ENCODE data around the gene IL6ST. TPM values are rescaled to one million over a fixed set of nuclear protein-coding genes. Genes with fewer than 3 reads are reported as not detected.
"Not testable (repeated sequence)": the region's sequence is repeated elsewhere in the genome, so short reads cannot be mapped to it uniquely, and the experiment has no call there.

The IL6ST gene
- total and polyA plus RNA-seq, 10 donors = 20.4 to 504 (median 266) TPM

DNA sequence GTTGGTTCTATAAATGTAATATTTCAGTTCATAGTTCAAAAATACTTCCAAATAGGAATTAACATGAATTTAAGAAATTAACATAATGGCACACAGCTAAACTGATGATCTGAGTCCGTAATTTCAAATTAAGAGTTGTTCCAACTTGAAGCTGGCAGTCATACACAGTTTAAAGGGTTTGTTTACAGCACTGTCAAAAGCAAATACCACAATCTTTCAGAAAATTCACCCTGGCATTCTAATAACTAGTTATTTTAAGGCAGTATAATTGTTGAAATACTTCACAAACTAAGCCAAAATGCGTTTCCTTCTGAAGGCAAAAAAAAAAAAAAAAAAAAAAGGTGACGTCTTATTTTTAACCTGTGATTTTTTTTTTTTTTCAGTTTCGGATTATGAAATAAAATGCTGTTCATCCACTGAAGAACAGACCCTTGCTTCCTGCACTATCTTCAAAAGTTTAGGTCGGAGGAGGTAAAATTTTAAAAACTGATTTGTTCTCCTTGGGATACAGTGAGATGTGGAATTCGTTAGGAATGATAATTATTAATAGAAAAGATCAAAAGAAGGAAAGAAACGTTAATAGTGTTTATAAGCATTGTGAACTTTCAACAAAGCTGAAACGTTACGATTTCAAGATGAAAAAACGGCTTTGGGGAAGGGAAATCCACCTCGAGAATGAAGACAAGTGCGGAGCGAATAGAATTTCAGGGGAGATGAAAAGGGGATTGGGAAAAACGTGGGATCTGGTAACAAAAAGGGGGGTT is 850 bp downstream of the IL6ST start:
- Histone ChIP-seq H3K9me3 (no peaks in the 10 kb centered on the region), H3K4me3 (peak overlapping the region; percentile 56 to 79 (median 69)), H3K27me3 (replicated peaks in 1 of 7) (no peaks in the 10 kb centered on the region), H3K27ac (peak overlapping the region; percentile 94 to 99 (median 97)), H3K4me1 (peaks cover 9 to 81% (median 58%) of the 10 kb centered on the region in 6 donors), H3K36me3 (no peaks in the 10 kb centered on the region)
- intact Hi-C loops (cut with DNase I; ENCODE audit: low total_unique reads) = no loop called here
- 1 to 3% (median 1%) methylated on average over 14 of the region's 14 CpGs for WGBS, 5 donors
- TF ChIP-seq POLR2AphosphoS5 (IDR thresholded peaks at IDR 0.05) (no peak), POLR2A (IDR thresholded peaks at IDR 0.05) (no peak)
- TF ChIP-seq, protein P1, sequence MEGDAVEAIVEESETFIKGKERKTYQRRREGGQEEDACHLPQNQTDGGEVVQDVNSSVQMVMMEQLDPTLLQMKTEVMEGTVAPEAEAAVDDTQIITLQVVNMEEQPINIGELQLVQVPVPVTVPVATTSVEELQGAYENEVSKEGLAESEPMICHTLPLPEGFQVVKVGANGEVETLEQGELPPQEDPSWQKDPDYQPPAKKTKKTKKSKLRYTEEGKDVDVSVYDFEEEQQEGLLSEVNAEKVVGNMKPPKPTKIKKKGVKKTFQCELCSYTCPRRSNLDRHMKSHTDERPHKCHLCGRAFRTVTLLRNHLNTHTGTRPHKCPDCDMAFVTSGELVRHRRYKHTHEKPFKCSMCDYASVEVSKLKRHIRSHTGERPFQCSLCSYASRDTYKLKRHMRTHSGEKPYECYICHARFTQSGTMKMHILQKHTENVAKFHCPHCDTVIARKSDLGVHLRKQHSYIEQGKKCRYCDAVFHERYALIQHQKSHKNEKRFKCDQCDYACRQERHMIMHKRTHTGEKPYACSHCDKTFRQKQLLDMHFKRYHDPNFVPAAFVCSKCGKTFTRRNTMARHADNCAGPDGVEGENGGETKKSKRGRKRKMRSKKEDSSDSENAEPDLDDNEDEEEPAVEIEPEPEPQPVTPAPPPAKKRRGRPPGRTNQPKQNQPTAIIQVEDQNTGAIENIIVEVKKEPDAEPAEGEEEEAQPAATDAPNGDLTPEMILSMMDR (IDR thresholded peaks at IDR 0.05 in 8 of 11, conservative IDR thresholded peaks at IDR 0.05 in 3 of 11) = no peak
- no peak for DNase-seq

DNA sequence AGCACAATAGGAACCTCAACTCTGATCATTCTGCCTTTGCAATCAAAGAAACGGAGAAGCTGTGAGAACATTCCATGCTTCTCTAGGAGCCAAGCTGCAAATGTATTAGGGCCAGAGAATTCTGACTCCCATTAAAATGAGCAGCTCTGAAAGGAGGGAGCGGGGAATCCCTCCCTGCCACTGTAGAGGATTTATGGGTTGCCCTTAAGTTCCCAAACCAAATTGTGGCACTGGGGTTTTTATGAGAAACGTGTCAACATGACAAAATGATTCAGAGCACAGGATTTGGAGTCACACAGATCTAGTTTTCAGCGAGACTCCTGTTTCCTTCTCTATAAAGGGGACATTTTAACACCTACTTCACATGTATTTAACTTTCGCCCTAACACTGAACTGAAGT is 1.8 kb downstream of the IL6ST start:
- Histone ChIP-seq H3K9me3 (no peaks in the 10 kb centered on the region), H3K36me3 (no peaks in the 10 kb centered on the region), H3K27ac (peak overlapping the region; percentile 94 to 99 (median 97)), H3K4me3 (peak overlapping the region; percentile 56 to 79 (median 69)), H3K27me3 (replicated peaks in 1 of 7) (no peaks in the 10 kb centered on the region), H3K4me1 (peaks cover 9 to 83% (median 62%) of the 10 kb centered on the region in 6 donors)
- DNase-seq = no peak
- intact Hi-C loops (cut with DNase I; ENCODE audit: low total_unique reads) = no loop called here
- no peak for TF ChIP-seq POLR2A (IDR thresholded peaks at IDR 0.05)
- TF ChIP-seq POLR2AphosphoS5 (IDR thresholded peaks at IDR 0.05) = peak in 1 of 3 donors; percentile 47
- whole genome bisulfite sequencing, 5 donors = 31 to 45% (median 41%) methylated on average over 5 of the region's 5 CpGs

- no peak for DNase-seq
- H3K4me1 ChIP-seq = peaks cover 9 to 84% (median 68%) of the 10 kb centered on the region in 6 donors
- H3K4me3 ChIP-seq = peak overlapping the region; percentile 56 to 79 (median 69)
- H3K36me3 ChIP-seq = peaks cover 0 to 5% (median 0%) of the 10 kb centered on the region in 6 donors
- no peaks in the 10 kb centered on the region for H3K9me3 ChIP-seq
- TF ChIP-seq, protein P1 (IDR thresholded peaks at IDR 0.05 in 8 of 11, conservative IDR thresholded peaks at IDR 0.05 in 3 of 11) = no peak
- TF ChIP-seq POLR2A (IDR thresholded peaks at IDR 0.05) = no peak
- no peak for TF ChIP-seq POLR2AphosphoS5 (IDR thresholded peaks at IDR 0.05)
- peak overlapping the region in 7 of 8 donors; percentile 94 to 99 (median 97) for H3K27ac ChIP-seq
- WGBS, 5 donors = 50 to 65% (median 58%) methylated on average over 5 of the region's 5 CpGs
- no peaks in the 10 kb centered on the region for H3K27me3 ChIP-seq (replicated peaks in 1 of 7)
- intact Hi-C loops (cut with DNase I; ENCODE audit: low total_unique reads) = no loop called here
These were observed 2.8 kb downstream of the IL6ST start for GRCh38 chr5:55991768-55992486.

GRCh38 chr5:55990895-55991294 is 3.9 kb downstream of the IL6ST start:
- H3K4me1 ChIP-seq = peaks cover 11 to 85% (median 59%) of the 10 kb centered on the region in 6 donors
- H3K27me3 ChIP-seq (replicated peaks in 1 of 7); intact Hi-C loops (cut with DNase I; ENCODE audit: low total_unique reads); DNase-seq; H3K9me3 ChIP-seq: not testable (repeated sequence)
- H3K4me3 ChIP-seq = peak overlapping the region in 4 of 8 donors; percentile 68 to 77 (median 70)
- H3K36me3 ChIP-seq = peaks cover 0 to 13% (median 0%) of the 10 kb centered on the region in 6 donors
- WGBS, 5 donors = 85 to 94% (median 88%) methylated on average over 3 to 4 of the region's 4 CpGs
- H3K27ac ChIP-seq = peak overlapping the region in 2 of 8 donors; percentile 94 to 96

- Histone ChIP-seq H3K4me3 (peak overlapping the region in 4 of 8 donors; percentile 9 to 77 (median 48)), H3K27me3 (replicated peaks in 1 of 7) (no peaks in the 10 kb centered on the region), H3K27ac (peak overlapping the region in 4 of 8 donors; percentile 10 to 94 (median 34)), H3K4me1 (peaks cover 11 to 90% (median 56%) of the 10 kb centered on the region in 6 donors), H3K9me3 (no peaks in the 10 kb centered on the region), H3K36me3 (peaks cover 0 to 13% (median 0%) of the 10 kb centered on the region in 6 donors)
- DNase-seq = no peak
- intact Hi-C loops (cut with DNase I; ENCODE audit: low total_unique reads) = no loop called here
- 72 to 77% (median 74%) methylated on average over 1 of the region's 1 CpG for WGBS, 5 donors
- TF ChIP-seq POLR2A (IDR thresholded peaks at IDR 0.05) = no peak
- TF ChIP-seq, protein P1 (IDR thresholded peaks at IDR 0.05 in 8 of 11, conservative IDR thresholded peaks at IDR 0.05 in 3 of 11) = no peak
- TF ChIP-seq POLR2AphosphoS5 (IDR thresholded peaks at IDR 0.05) = no peak
These were observed 4.9 kb downstream of the IL6ST start for GRCh38 chr5:55989860-55990259.
